PC-9 (cell line): ENCODE measurements around the gene LRRC56. TPM values are rescaled to one million over a fixed set of nuclear protein-coding genes. Genes with fewer than 3 reads are reported as not detected.
A peak's percentile ranks its signal among the peaks of the same experiment; 100 is the strongest.

Experiments used
- BruUV-seq: library from RNA; stranded (reverse); fragments of 400-500 nt; replicated peaks from 2 replicates; lab custom pipeline; 2021; lab: Mats Ljungman, UMichigan
- CTCF ChIA-PET: fragments of 300-600 bp; sonication (Branson Sonifier 250); formaldehyde crosslinking; loops from one replicate; lab custom pipeline; 2022; ENCODE audit warnings: antibody characterized with exemption; lab: Charles Lee
- POLR2A ChIA-PET: fragments of 300-600 bp; sonication (Branson Sonifier 250); formaldehyde crosslinking; loops from one replicate; lab custom pipeline; 2022; ENCODE audit warnings: antibody characterized with exemption; ENCODE audit not compliant: unreplicated experiment; lab: Charles Lee
- DNase-seq, 2 experiments: peaks; one replicate each; pipeline versions ENCODE4 v3.0.0 to v3.0.0-alpha.2; 2015 to 2022; ENCODE audit warnings: mixed read lengths in 1 of 2
- H2AFZ ChIP-seq: fragments of 200-600 bp; sonication (generic); 2 replicates; pipeline ENCODE4 v1.8.1; 2017; ENCODE audit warnings: antibody characterized with exemption
- H3F3A ChIP-seq: fragments of 200-600 bp; sonication (generic); 2 replicates; pipeline ENCODE4 v1.8.1; 2017; ENCODE audit warnings: antibody characterized with exemption, mild to moderate bottlenecking, low read depth; ENCODE audit not compliant: insufficient read depth
- H3K27ac ChIP-seq: fragments of 200-600 bp; sonication (generic); 2 replicates; pipeline ENCODE4 v1.6.1; 2016; ENCODE audit warnings: mixed run types
- H3K27me3 ChIP-seq: fragments of 200-600 bp; sonication (generic); 2 replicates; pipeline ENCODE4 v1.6.1; 2016; ENCODE audit warnings: low read depth, mixed run types; ENCODE audit not compliant: insufficient read depth
- H3K36me3 ChIP-seq: fragments of 200-600 bp; sonication (generic); 2 replicates; pipeline ENCODE4 v1.6.1; 2016; ENCODE audit warnings: low read depth, mixed run types
- H3K4me1 ChIP-seq: fragments of 200-600 bp; sonication (generic); replicated peaks from 2 replicates; pipeline ENCODE4 v1.6.1; 2016; ENCODE audit warnings: mixed run types; ENCODE audit not compliant: insufficient read depth
- H3K4me2 ChIP-seq: fragments of 200-600 bp; sonication (generic); 2 replicates; pipeline ENCODE4 v1.6.1; 2017; ENCODE audit warnings: mixed run types
- H3K4me3 ChIP-seq: fragments of 200-600 bp; sonication (generic); 2 replicates; pipeline ENCODE4 v1.6.1; 2016; ENCODE audit warnings: mixed run types
- H3K79me2 ChIP-seq: fragments of 200-600 bp; sonication (generic); 2 replicates; pipeline ENCODE4 v1.6.1; 2017; ENCODE audit warnings: low read depth, mixed run types
- H3K9me2 ChIP-seq: fragments of 200-600 bp; sonication (generic); 2 replicates; pipeline ENCODE4 v1.8.1; 2017; ENCODE audit warnings: mild to moderate bottlenecking; ENCODE audit not compliant: insufficient read depth
- H3K9me3 ChIP-seq: fragments of 200-600 bp; sonication (generic); 2 replicates; pipeline ENCODE4 v1.8.1; 2016; ENCODE audit warnings: low read depth; ENCODE audit not compliant: insufficient read depth
- H4K20me1 ChIP-seq: fragments of 200-600 bp; sonication (generic); 2 replicates; pipeline ENCODE4 v1.8.1; 2017; ENCODE audit not compliant: insufficient read depth
- CTCF ChIP-seq: fragments of 200-600 bp; sonication (generic); conservative IDR thresholded peaks from 2 replicates; pipeline ENCODE4 v1.6.1; 2017; ENCODE audit warnings: mixed run types, antibody characterized with exemption, mild to moderate bottlenecking, moderate library complexity
- EZH2 ChIP-seq: fragments of 200-600 bp; sonication (generic); IDR thresholded peaks from 2 replicates; pipeline ENCODE4 v1.8.0; 2017; ENCODE audit warnings: antibody characterized with exemption, low read depth
- intact Hi-C: fragments of 100-400 bp; cut with micrococcal nuclease; formaldehyde crosslinking; loops from one replicate; pipeline ENCODE4 v1.10.0; 2022; ENCODE audit not compliant: unreplicated experiment
- total RNA-seq: library from RNA; stranded (reverse); gene quantifications from 2 replicates; pipeline ENCODE4 v1.2.3, GENCODE V29; 2021

Gene LRRC56
- total RNA-seq, 1 experiment from 2014 or later, result 5.0 TPM

GRCh38 chr11:575313-575995, 38.1 kb downstream of the LRRC56 start:
- Histone ChIP-seq H3K9me2 (no peaks in the 10 kb centered on the region), H3K27ac (no peak overlapping the region), H3K36me3 (no peaks in the 10 kb centered on the region; the same call in 1 of the 2 replicates), H4K20me1 (peaks cover 35% of the 10 kb centered on the region), H3K4me1 (peaks cover 16% of the 10 kb centered on the region), H3K4me3 (peak overlapping the region; percentile 68), H3K79me2 (peaks cover 38% of the 10 kb centered on the region), H3K27me3 (no peaks in the 10 kb centered on the region), H3K9me3 (no peaks in the 10 kb centered on the region), H3F3A (no peaks in the 10 kb centered on the region), H3K4me2 (peak overlapping the region; percentile 83), H2AFZ (peak overlapping the region; percentile 84)
- ChIA-PET CTCF (interaction anchor here (0.6 kb wide), 2 partner anchors 42 to 143 kb away, joined by 3 to 6 read pairs; no protein-coding TSS in a partner anchor), POLR2A (interaction anchor here (0.6 to 1.1 kb wide), 5 partner anchors 14 to 368 kb away, joined by 3 to 6 read pairs (median 4); partner anchors contain the start of gene BET1L)
- no peak for DNase-seq
- intact Hi-C loops, result no loop called here
- TF ChIP-seq CTCF (no peak), EZH2 (no peak)
- no TSS peak for BruUV-seq

GRCh38 chr11:575996-576768, 38.9 kb downstream of the LRRC56 start, which contains the start of gene PHRF1:
PHRF1 (plus strand) TSS chr11:576470; CDS start chr11:581513, 5,043 bp downstream.
- H3K36me3 ChIP-seq, result no peaks in the 10 kb centered on the region; the same call in 1 of the 2 replicates
- BruUV-seq, result no TSS peak
- H3K4me2 ChIP-seq, result peak within 1 kb of the TSS; percentile 85
- ChIA-PET POLR2A (interaction anchor here (0.6 to 1.1 kb wide), 4 partner anchors 15 to 369 kb away, joined by 3 to 6 read pairs (median 4); partner anchors contain the start of gene BET1L), CTCF (interaction anchor here (0.6 kb wide), 1 partner anchor 42 kb away, joined by 3 read pairs; no protein-coding TSS in a partner anchor)
- no peaks in the 10 kb centered on the region for H3K9me2 ChIP-seq
- peak within 1 kb of the TSS; percentile 84 for H2AFZ ChIP-seq
- DNase-seq, result peak; percentile 67 to 88
- H3K27ac ChIP-seq, result peak within 1 kb of the TSS; percentile 61; the same call in 1 of the 2 replicates
- H3F3A ChIP-seq, result no peaks in the 10 kb centered on the region
- no peak for TF ChIP-seq EZH2
- H3K4me3 ChIP-seq, result peak within 1 kb of the TSS; percentile 79
- no peaks in the 10 kb centered on the region for H3K27me3 ChIP-seq
- intact Hi-C loops, result no loop called here
- H4K20me1 ChIP-seq, result peaks cover 40% of the 10 kb centered on the region
- H3K9me3 ChIP-seq, result no peaks in the 10 kb centered on the region
- peaks cover 16% of the 10 kb centered on the region for H3K4me1 ChIP-seq
- H3K79me2 ChIP-seq, result peaks cover 45% of the 10 kb centered on the region

- Histone ChIP-seq H3K4me1 (peaks cover 16% of the 10 kb centered on the region), H3K27me3 (no peaks in the 10 kb centered on the region), H3F3A (no peaks in the 10 kb centered on the region), H3K4me2 (peak overlapping the region; percentile 85), H3K9me2 (no peaks in the 10 kb centered on the region), H4K20me1 (peaks cover 47% of the 10 kb centered on the region), H3K79me2 (peaks cover 53% of the 10 kb centered on the region), H2AFZ (no peak overlapping the region), H3K36me3 (no peaks in the 10 kb centered on the region; the same call in 1 of the 2 replicates), H3K4me3 (peak overlapping the region; percentile 79), H3K9me3 (no peaks in the 10 kb centered on the region), H3K27ac (no peak overlapping the region)
- CTCF ChIA-PET, result no interaction called here
- no peak for DNase-seq
- no TSS peak for BruUV-seq
- TF ChIP-seq EZH2 (no peak), CTCF (no peak)
- intact Hi-C loops, result no loop called here
- POLR2A ChIA-PET, result no interaction called here
Measured at GRCh38 chr11:576811-577610, 39.7 kb downstream of the LRRC56 start.
